Activated naive CD4-positive, alpha-beta T cell treated with anti-CD3 and anti-CD28 coated beads, Interleukin-2, amount 10 ng/mL, durations not matched to agents 7 days and 5 days (primary cell): ENCODE data around the gene USP7.
"Not testable (repeated sequence)": the region's sequence is repeated elsewhere in the genome, so short reads cannot be mapped to it uniquely, and the experiment has no call there.

Source experiments
- CTCF ChIA-PET: fragments of 350-600 bp; sonication (Branson Sonifier 250); formaldehyde crosslinking; loops from one replicate; lab custom pipeline; 2021; ENCODE audit warnings: antibody characterized with exemption; lab: Charles Lee
- DNase-seq: peaks from one replicate; pipeline ENCODE4 v3.0.0-alpha.2; 2020
- H3K27ac Mint-ChIP-seq: one replicate; pipeline ENCODE4 v1.8.0; 2021; ENCODE audit warnings: mild to moderate bottlenecking, moderate library complexity, mixed read lengths
- H3K27me3 Mint-ChIP-seq: one replicate; pipeline ENCODE4 v1.8.0; 2021; ENCODE audit warnings: mild to moderate bottlenecking, mixed read lengths
- H3K36me3 Mint-ChIP-seq: one replicate; pipeline ENCODE4 v1.8.0; 2021; ENCODE audit warnings: mixed read lengths
- H3K4me1 Mint-ChIP-seq: one replicate; pipeline ENCODE4 v1.8.0; 2021; ENCODE audit warnings: mixed read lengths
- H3K4me3 Mint-ChIP-seq: one replicate; pipeline ENCODE4 v1.8.0; 2021; ENCODE audit warnings: mild to moderate bottlenecking, moderate library complexity, mixed read lengths
- H3K9me3 Mint-ChIP-seq: one replicate; pipeline ENCODE4 v1.8.0; 2021; ENCODE audit warnings: mixed read lengths

Gene USP7

DNA sequence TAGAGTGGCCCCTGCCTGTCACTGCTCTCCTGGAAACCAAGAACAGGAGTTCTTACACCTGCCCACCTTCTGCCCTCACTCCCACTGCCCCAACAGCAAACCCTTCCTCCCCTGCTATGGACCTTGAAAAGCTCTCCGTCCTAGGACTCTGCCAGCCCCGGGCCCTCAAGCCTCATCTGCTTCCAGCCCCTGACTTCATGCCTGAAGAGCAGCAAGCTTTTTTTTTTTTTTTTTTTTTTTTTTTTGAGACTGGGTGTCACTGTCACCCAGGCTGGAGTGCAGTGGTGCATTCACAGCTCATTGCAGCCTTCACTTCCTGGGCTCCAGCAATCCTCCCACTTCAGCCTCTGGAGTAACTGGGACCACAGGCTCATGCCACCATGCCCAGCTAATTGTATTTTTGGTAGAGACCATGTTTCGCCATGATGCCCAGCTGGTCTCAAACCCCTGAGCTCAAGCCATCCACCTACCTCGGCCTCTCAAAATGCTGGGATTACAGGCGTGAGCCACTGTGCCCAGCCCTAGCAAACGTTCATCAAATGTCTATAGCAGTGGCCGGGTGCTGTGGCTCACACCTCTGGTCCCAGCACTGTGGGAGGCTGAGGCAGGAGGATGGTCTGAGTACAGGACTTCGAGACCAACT lies 111.8 kb downstream of the USP7 start:
- peak overlapping the region; percentile 70 for H3K27ac Mint-ChIP-seq
- H3K27me3 Mint-ChIP-seq = no peaks in the 10 kb centered on the region
- peaks cover 46% of the 10 kb centered on the region for H3K36me3 Mint-ChIP-seq
- H3K4me3 Mint-ChIP-seq = no peak overlapping the region
- H3K9me3 Mint-ChIP-seq = no peaks in the 10 kb centered on the region
- DNase-seq = peak; percentile 16
- CTCF ChIA-PET = interaction anchor here (1.4 kb wide), 1 partner anchor 28 kb away, joined by 6 read pairs; no protein-coding TSS in a partner anchor
- peaks cover 49% of the 10 kb centered on the region for H3K4me1 Mint-ChIP-seq

DNA sequence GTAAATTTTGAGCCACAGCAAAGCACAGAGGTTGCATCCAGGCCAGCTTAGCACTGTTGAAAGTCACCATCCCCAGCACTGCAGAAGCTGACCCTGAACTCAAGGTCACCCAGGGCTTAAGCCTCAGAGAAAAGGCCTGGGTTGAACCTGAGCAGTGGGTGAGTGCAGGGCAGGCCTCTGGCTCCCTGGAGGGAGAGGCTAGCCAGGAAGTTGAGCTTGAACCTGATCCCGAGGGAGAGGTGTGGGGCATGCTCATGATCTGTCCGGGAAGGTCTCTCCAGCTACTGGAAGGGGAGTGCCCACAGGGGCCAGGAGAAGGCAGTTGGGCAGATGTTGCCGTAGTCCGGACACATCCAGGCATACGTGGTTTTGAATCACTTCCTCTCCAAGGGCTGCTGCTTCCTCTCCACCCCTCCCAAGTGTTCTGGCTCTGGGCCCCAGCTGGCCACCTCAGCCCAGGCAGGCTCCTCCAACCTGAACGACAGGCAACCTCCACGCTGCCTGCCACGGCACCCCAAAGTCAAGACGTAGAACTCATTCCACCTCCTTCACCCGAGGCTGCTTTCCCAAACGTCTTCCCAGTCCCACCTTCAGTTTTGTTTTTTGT lies 113.3 kb downstream of the USP7 start:
- Mint-ChIP-seq H3K27me3 (no peaks in the 10 kb centered on the region), H3K4me3 (no peak overlapping the region), H3K9me3 (no peaks in the 10 kb centered on the region), H3K27ac (peak overlapping the region; percentile 80), H3K36me3 (peaks cover 38% of the 10 kb centered on the region), H3K4me1 (peaks cover 39% of the 10 kb centered on the region)
- DNase-seq = peak; percentile 31
- CTCF ChIA-PET = no interaction called here

- CTCF ChIA-PET = no interaction called here
- peak overlapping the region; percentile 63 for H3K27ac Mint-ChIP-seq
These were observed 114.2 kb downstream of the USP7 start for GRCh38 chr16:8849411-8850011.

DNA sequence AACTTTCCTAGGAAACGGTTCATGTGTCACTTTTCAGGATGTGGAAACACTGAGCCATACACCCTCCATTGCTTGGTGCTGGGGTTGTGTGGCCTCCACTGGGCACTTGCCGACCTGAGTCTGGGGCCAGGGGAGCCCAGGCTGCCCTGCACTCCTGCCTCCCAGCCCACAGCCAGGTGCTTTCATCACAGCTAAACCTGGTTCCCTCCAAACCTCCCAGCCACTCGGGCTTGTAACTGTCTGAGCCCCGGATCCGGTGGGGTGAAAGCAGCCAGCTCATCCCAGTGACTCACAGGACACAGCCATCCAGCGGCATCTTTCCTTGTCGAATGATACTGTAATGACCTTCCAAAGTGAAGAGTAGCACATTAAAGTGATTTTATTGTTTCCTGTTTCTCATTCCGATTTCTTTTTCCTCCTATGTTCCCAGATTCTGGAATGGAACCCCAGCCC lies 114.7 kb downstream of the USP7 start:
- Mint-ChIP-seq H3K36me3 (peaks cover 35% of the 10 kb centered on the region), H3K9me3 (no peaks in the 10 kb centered on the region), H3K4me1 (peaks cover 26% of the 10 kb centered on the region), H3K27ac (no peak overlapping the region), H3K4me3 (no peak overlapping the region), H3K27me3 (no peaks in the 10 kb centered on the region)
- CTCF ChIA-PET = no interaction called here
- DNase-seq = no peak

More at GRCh38 chr16:8849411-8850011, 114.2 kb downstream of the USP7 start:
- Mint-ChIP-seq H3K4me3 (no peak overlapping the region), H3K27me3 (no peaks in the 10 kb centered on the region), H3K9me3 (no peaks in the 10 kb centered on the region), H3K4me1 (peaks cover 32% of the 10 kb centered on the region), H3K36me3 (peaks cover 39% of the 10 kb centered on the region)
- DNase-seq = peak; percentile 17

DNA sequence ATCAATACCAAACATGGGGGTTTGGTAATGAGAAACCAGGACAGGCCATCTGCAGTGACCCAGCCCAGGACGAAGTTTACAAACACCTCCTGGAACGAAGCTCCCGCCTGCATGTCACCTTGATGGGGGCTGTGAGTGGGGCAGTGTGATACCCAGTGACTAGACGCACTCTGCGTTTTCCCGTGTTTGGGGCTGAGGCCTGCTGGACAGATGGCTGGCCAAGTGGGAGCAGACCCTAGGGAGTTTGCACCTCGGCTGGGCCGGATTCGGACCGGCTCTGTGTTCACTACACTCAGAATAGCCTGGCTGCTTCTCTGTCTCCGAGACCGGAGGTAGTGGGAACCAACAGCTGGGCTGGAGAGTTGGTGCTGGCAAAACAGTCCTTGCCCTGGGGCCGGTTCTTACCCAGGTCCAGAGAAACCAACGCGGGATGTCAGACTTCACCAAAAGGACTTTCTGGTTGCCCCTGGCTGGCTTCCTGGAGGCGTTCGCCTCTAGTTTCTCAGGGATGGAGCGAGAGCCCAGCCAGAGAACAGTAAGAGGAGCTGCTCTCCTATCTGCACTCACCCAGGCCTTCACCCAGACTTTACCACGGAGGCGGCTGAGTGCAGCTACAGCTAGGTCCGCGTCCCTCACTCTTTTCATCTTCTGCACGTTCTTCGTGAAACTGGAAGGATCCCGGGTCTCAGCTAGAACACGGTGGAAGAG lies 115.3 kb downstream of the USP7 start:
- H3K36me3 Mint-ChIP-seq = peaks cover 35% of the 10 kb centered on the region
- CTCF ChIA-PET = no interaction called here
- H3K4me1 Mint-ChIP-seq = peaks cover 21% of the 10 kb centered on the region
- H3K4me3 Mint-ChIP-seq = no peak overlapping the region
- no peaks in the 10 kb centered on the region for H3K9me3 Mint-ChIP-seq
- H3K27me3 Mint-ChIP-seq = no peaks in the 10 kb centered on the region
- H3K27ac Mint-ChIP-seq = no peak overlapping the region
- peak; percentile 17 for DNase-seq

GRCh38 chr16:8847623-8848022 lies 116.1 kb downstream of the USP7 start:
- H3K27me3 Mint-ChIP-seq = no peaks in the 10 kb centered on the region
- DNase-seq = peak; percentile 19
- CTCF ChIA-PET = no interaction called here
- H3K27ac Mint-ChIP-seq = peak overlapping the region; percentile 9
- H3K4me1 Mint-ChIP-seq = peaks cover 15% of the 10 kb centered on the region
- peaks cover 28% of the 10 kb centered on the region for H3K36me3 Mint-ChIP-seq
- H3K4me3 Mint-ChIP-seq = no peak overlapping the region
- H3K9me3 Mint-ChIP-seq = no peaks in the 10 kb centered on the region

DNA sequence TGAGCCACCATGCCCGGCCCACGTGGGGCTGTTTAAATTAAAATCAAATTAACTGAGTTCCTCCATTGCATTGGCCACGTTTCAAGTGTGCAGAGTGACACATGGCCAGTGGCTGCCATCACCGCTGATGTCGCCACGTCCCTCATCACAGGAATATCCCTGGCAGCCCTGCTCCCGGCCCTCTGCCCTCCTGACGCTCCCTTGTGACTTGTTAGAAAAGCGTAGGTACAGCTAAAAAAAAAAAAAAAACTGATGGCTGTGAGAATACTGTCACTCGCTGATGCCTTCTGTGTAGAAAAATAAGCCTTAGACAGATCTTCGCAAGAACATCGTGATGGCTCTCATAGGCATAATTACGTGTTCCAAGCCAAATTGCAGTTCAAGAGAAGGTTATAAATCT lies 116.6 kb downstream of the USP7 start:
- H3K27me3 Mint-ChIP-seq = no peaks in the 10 kb centered on the region
- DNase-seq = peak; percentile 4
- H3K27ac Mint-ChIP-seq = peak overlapping the region; percentile 9
- H3K4me3 Mint-ChIP-seq = no peak overlapping the region
- CTCF ChIA-PET = interaction anchor here (0.6 kb wide), 1 partner anchor 272 kb away, joined by 4 read pairs; no protein-coding TSS in a partner anchor
- H3K4me1 Mint-ChIP-seq = peaks cover 15% of the 10 kb centered on the region
- no peaks in the 10 kb centered on the region for H3K9me3 Mint-ChIP-seq
- peaks cover 28% of the 10 kb centered on the region for H3K36me3 Mint-ChIP-seq

- H3K27me3 Mint-ChIP-seq = no peaks in the 10 kb centered on the region
- CTCF ChIA-PET = interaction anchor here (0.6 kb wide), 1 partner anchor 272 kb away, joined by 4 read pairs; no protein-coding TSS in a partner anchor
- no peaks in the 10 kb centered on the region for H3K9me3 Mint-ChIP-seq
- no peak overlapping the region for H3K27ac Mint-ChIP-seq
- DNase-seq = no peak
- peaks cover 25% of the 10 kb centered on the region for H3K36me3 Mint-ChIP-seq
- no peak overlapping the region for H3K4me3 Mint-ChIP-seq
- peaks cover 12% of the 10 kb centered on the region for H3K4me1 Mint-ChIP-seq
These were observed 117.2 kb downstream of the USP7 start for GRCh38 chr16:8846401-8846932.

DNA sequence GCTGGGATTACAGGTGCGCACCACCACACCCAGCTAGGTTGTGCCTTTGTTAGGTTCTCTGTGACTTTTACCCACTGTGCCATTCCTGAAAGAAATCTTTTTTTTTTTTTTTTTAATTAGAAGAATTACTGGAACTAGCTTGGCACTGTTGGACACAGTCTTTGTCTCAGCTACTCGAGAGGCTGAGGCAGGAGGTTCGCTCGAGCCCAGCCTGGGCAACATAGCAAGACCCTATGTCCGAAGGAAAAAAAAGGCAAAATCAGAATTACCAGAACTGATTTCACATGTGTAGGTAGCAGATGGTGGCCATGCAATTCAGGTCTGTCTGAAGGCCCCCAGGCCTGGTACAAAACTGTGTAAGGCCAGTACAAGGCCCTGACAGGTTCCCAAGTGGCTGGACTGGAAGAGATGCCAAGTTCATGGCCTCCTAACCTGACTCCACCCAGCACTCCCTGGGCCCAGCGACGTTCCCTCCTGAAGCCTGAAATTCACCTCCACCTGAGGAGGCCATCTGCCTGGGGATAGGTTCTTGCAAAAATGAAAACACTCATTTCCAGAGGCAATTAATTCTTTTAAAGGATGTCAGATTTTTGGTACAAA lies 117.9 kb downstream of the USP7 start:
- no peak overlapping the region for H3K4me3 Mint-ChIP-seq
- no peaks in the 10 kb centered on the region for H3K27me3 Mint-ChIP-seq
- peaks cover 7% of the 10 kb centered on the region for H3K4me1 Mint-ChIP-seq
- peaks cover 22% of the 10 kb centered on the region for H3K36me3 Mint-ChIP-seq
- DNase-seq = no peak
- CTCF ChIA-PET = no interaction called here
- H3K9me3 Mint-ChIP-seq = no peaks in the 10 kb centered on the region
- H3K27ac Mint-ChIP-seq = no peak overlapping the region

GRCh38 chr16:8843296-8843695 lies 120.4 kb downstream of the USP7 start:
- CTCF ChIA-PET, H3K36me3 Mint-ChIP-seq, H3K27me3 Mint-ChIP-seq, DNase-seq, H3K4me3 Mint-ChIP-seq, H3K9me3 Mint-ChIP-seq, H3K27ac Mint-ChIP-seq, H3K4me1 Mint-ChIP-seq: not testable (repeated sequence)
